CD4-positive, alpha-beta T cell treated with Interleukin-2 at 100 ng/mL for 4 hours (primary cell): ENCODE data around the gene MRPL58.

ENCODE experiments used
- DNase-seq: peaks from one replicate; pipeline ENCODE4 v3.0.0-alpha.2; 2020; ENCODE audit warnings: low spot score

Gene MRPL58

DNA sequence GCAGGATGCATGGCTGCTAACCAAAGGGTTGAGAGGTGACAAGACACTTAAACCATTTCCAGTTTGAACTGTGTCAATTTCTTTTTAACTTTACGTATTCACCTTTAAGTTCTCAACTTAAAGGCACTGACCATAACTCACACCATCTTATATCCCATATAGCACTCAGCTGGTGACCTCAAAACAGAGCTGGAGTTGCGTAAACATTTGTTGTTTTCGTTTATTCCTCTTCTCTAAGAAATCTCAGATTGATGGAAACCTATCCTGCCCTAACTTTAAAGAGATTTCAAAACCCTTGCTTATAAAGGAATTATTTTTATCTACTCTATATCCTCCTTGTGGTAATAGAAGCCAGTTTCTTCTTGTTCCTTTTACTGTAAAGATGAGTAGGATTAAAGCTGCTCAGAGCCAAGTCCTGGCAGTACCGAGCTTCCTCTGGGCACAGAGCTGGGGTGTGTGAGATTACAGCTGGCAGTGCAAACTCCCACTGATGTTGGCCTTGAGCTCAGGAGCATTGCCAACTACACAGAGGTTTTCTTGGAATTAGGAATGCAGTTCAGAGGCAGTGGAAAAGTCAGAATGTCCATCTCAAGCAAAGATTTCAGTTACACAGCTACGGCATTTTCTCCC is 35.9 kb downstream of the MRPL58 start:
- no peak for DNase-seq

DNA sequence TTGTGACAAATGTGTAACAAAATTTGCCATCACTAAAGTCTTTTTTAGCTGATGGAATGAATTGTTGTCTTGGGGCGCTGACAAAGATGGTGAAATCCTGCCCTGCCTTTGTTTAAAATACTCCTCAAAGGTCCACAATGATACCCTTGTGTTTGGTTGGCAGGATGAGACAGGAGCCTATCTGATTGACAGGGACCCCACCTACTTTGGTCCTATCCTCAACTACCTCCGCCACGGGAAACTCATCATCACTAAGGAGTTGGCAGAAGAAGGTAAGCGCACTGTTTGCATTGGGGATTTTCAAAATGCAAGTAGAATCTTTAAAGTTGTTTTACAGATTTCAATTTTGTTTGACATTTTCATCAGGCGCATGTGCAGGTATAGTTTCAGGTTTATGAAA is 36.6 kb downstream of the MRPL58 start:
- DNase-seq = no peak

DNA sequence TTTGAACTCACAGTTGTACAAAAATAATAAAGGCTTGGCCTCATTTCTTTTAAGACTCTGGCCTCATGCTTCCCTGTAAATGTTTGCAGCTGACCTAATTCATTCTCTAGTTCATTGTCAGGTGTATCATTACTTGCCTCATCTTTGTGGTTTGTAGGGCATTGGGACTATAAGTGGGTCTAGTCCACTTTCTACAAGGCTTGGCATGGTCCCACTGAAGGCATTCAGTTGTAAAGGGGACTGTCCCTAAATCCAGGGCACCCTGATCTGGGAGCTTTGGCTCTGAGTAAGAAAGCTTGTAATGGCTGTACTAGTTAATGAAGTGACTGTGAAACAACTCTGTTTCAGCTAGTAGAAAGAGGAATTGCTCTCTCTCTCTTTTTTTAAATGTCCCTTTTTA is 37.2 kb downstream of the MRPL58 start:
- DNase-seq = no peak

DNA sequence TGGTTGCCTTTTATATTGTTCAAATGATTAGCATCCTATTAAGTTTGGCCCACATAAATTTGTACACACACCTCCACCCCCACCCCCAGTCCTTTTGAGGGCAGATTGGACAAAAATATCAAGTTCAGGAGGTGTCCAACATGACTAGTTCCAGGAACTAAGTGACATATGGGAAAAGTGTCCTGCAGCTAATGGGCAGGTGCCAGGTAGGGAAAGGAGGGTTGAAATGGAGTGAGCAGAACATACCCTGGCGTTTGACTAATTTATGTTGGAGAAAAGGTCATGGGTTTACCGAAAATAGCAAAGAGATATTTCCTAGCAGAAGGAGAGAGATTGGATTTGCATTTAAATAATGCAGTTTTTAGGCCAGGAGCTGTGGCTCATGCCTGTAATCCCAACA is 39.5 kb downstream of the MRPL58 start:
- DNase-seq = no peak

DNA sequence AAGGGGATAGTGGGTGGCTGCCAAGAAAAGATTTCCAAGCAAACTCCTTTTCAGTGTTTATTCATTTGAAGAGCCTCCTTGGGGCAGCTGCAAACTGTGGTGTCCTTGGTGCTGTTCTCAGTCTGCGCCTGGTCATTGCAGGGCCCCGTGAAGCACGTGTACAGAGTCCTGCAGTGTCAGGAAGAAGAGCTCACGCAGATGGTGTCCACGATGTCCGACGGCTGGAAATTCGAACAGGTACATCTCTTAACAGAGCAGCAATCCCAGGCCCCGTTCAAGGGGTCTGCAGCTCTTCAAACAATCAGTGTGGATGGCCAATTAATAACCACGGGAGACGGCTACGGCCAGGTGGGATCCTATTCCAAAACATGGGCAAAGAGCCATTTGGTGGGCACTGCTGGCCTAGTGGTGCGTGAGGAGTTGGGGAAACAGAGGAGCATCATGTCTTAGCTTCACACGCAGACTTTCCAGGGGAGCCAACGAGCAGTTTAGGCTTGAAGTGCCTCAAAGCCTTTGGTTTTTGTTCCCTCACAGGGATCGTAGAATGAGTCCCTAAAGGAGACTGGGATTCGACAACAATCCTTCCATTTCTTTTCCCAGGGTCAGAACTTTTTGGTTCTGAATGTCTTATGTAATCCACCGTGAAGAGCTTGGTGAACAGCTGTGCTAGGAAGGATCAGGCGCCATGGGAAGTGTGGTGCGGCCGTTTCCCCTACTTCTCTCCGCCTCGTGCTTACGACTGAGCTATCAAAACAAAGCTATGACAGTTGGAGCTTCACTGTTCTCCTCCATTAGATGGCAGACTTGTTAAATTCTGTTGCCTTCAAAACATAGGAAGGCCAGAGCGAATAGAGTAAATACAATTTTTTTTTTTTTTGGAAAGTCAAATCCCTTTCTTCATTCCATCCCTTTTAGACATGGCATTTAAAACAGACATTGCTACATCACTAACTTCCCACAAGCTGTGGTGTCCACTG is 47.2 kb downstream of the MRPL58 start:
- no peak for DNase-seq

DNA sequence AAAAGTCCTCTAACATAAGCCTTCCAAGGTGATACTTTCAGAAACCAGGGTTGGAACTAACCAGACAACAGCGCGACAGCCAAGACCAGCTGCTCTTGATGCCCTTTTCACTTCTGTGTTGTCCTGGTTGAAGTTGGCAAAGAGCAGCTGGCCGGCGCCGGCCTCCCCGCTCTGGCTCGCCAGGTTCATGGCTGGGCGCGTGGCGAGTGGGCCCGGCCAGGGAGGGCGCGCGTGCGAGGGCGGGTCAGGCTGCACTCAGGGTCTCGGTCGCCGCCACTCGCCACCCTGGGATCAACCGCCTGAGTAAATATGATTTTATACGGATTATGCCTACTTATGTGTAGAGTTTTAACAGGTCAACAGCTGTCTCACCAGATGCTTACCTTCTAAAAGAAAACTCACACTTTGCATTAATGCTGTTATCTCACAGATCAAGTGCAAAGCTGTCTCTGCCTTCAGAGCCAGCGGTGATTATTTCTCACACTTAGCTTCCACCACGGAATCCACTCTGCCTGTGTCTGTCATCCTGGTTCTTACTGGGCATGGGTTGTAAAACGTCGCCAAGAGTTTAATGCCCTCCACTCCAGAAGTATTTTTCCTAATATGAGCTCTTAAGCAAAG is 48.1 kb downstream of the MRPL58 start:
- no peak for DNase-seq

DNA sequence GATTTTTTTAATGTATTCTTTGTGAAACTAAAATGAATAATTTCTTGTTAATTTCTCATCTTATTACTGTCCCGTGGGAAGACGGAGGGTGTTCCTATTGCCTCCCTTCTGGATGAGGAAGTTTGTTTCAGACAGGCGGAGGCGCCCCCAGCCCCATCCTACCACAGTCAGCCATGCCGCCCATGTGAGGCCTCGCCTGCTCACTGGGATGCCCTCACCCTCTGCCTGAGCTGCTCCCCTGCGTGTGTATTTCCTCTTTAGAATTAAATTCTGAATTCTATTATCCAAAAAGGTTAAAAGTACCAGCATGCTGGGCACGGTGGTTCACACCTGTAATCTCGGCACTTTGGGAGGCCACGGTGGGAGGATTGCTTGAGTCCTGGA is 48.6 kb downstream of the MRPL58 start:
- DNase-seq = no peak

DNA sequence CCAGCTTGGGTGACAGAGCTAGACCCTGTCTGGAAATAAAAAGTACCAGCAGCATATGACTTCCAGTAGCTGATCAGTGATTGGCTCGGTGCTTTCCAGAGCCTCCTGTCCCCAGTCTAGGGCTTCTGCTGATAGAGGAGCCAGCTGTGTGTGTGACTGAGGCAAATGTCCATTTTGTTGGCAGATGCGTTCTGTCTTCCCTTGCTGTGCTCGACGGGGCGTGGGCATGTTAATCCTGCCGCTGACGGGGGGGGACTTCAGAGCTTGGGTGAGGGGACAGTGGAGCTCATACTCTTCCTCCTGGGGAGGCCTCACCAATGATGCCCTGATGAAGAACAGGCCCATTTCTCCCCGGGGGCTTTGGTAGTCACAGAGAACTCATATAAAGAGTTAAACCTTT is 49.1 kb downstream of the MRPL58 start:
- no peak for DNase-seq

DNA sequence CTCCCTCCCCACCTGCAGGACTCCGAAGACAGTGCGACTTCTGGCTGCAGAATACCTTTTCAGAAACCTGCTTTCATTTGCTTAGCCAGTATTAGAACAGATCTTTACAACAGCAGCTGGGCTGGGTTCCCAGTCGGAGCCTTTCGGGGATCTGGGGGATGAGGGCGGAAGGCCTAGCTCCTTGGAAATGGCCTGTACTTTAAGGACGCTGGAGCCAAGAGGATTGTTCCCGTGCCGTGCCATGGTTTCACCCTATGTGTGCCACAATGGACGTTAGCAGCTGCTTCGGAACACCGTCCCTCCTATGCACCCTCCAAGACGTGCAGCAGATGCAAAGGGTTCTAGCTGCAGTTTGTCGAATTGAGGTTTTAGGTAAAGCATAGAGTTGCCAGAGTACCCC is 50.7 kb downstream of the MRPL58 start:
- DNase-seq = no peak

DNA sequence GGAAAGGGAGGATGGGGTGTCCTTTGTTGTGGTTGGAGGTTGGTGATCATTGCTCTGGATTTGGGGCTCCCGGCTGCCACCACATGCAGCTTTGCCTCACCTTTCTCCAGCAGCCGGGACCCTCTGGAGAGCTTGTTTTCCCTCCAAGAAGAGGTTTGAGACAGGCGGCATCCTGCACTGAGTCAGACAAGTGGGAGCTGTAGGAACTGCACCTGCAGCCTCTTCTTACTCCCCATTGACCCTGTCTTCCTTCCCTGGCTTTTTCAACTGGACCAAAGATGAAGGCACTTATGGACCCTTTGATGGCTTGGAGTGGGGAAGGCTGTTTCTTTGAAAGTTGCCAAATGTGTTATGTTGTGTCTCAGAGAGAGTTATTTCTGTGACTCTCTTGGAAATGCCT is 51.2 kb downstream of the MRPL58 start:
- no peak for DNase-seq

DNA sequence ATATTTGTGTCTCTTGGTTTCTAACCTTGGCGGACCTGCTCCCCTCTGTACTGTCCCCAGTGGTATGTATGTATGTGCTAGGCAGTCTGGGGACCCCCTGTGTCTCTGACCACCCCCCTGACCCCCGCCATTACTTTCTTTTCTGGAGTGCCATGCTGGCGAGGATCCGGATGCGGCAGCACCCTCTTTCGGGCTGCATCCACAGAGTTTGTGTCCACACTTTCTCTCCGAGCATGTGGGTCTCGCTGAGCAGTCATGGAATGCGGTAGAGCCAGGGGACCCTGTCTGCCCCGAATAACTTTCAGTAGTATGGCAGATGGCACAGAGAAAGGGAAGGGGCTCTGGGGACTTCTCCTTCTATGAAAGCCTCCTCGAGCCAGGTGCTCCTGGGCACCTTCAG is 51.6 kb downstream of the MRPL58 start:
- no peak for DNase-seq

DNA sequence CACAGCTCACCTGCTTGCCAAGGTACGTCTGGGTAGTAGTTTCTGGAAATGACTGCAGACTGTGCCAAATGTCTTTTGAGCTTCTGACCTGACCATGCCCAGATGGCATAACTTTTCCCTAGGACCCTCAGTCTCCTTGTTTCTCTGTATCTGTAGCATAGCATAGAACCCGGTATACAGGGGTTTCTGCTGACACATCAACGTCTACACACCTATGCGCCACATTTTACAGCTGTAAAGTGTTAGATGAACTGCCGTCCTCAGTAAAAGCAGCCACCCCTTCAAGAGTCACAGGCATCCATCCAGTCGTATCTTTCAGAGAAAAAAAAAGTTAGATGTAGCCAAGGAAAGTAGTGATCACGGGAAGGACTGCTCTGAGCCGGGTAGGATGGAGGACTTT is 52.0 kb downstream of the MRPL58 start:
- DNase-seq = no peak

DNA sequence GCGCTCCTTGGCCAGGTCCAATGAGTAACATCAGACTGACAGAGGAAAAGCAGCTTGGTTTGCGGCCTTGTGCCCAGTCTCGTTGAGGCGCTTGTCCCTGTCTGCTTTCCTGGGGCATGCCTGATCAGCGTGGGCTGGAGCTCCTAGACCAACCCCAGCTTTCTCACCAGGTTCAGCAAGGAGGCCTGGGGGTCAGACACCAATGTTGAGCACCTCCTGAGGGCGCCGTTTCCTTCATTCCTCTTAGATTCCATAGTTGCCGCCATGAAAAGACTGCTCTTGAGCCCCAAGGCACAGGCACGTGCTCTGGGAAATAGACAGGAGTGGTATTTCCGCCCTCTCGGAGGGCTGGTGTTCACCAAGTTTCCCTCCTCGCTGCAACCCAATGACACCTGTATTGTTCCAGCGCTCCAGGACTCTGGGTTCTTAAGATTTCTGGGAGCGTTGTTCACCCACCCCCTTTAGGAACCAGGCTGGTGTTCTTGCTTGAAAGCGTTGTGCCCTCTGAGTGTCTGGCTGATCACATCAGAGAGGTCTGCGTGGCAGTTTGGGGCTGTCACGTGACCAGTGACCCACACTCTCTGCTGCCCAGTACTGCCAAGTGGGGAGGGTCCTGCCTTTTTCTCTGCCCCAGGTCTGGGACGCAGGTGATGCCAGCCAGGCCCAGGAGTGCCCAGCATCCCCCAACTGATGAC is 52.5 kb downstream of the MRPL58 start:
- DNase-seq = no peak

DNA sequence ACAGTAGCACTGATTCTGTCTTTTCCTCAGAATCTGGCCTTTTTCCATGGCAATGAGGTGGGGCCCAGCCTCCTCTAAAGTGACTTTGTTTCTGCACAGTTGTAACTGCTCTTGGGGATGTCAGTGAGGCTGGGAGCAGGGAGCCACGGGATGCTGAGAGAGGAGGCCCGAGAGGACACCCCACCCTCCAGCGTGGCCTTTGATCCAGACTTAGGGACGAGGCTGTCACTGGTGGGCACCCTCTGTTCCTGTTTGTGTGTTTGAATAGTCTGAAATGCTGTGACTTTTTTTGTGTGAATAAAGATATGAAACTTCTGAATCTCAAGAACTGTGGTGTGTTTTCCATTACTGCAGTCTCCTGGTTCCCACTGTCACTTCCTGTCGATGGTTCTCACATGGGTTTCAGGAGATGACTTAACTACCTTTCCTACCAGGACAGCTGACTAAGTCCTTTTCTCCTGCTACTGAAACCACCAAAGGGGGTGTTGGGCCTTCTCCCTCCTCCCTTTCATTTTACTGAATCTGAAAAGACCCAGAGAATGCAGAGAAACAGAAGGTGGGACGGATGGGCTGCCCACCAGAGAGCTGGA is 53.2 kb downstream of the MRPL58 start:
- no peak for DNase-seq

DNA sequence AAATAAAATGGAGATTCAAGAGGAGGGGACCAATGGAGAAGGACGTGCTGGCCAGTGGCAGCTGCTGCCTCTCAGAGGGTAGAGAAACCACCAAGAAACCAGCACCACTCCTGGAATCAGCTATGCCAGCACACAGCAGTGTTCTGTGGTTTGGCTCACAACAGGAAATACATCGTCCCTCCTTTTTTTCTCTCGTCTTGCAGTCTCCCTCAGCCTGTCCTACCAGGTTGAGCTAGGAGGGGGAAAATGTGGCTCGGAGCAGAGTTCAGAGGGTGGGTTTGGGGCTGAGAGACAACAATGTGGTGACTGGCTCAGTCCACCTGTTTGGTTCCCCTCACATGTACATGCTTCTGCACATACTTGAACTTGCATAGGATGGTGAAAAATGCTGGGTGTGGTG is 55.4 kb downstream of the MRPL58 start:
- DNase-seq = peak; percentile 33

DNA sequence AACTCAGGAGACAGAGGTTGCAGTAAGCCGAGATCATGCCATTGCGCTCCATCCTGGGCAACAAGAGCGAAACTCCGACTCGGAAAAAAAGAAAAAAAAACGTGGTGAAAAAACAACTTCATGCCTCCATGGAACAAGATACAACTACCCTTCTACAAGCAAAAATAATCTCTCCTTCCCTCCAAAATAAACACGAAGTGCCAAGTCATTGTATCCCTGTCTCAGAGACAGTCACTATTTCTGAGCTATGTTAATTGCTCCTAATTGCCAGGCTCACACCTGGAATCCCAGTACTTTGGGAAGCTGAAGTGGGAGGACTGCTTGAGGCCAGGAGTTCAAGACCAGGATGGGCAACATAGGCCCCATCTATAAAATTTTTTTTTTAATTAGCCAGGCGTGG is 56.3 kb downstream of the MRPL58 start:
- DNase-seq = no peak

DNA sequence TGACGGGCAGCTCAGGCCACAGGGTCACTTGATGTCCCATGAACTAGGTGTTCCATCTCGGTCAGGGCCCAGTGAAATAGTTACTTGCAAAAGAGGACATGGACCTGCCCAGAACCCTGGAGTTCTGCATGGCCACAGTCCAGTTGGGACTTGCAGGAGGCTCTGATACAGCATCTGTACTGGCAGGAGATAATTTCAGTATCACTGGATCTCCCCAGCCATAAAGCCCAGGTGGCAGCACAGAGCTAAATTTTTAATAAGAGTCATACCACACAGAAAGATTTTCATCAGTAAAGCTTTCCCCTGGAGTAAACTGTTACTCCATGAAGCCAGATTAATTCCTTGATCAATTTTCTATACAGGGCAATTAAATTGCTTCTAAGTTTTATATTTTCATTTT is 57.3 kb downstream of the MRPL58 start:
- DNase-seq = no peak
